ENCODE data around the gene VPS4B.

- TF ChIP-seq ZNF274 (IDR thresholded peaks at IDR 0.05; ENCODE audit: low read depth, low read length) (no peak), YY1 (IDR thresholded peaks at IDR 0.05; ENCODE audit: insufficient read depth, insufficient read length) (no peak)
Measured at GRCh38 chr18:63339920-63340484, 82.3 kb downstream of the VPS4B start.
